ENCODE results near the gene RTP1. TPM values are rescaled to one million over a fixed set of nuclear protein-coding genes. Genes with fewer than 3 reads are reported as not detected.

The RTP1 gene
- total and polyA plus RNA-seq, 2 of the 4 experiments (the other 2 are of a cell fraction), result not detected

GRCh38 chr3:187209491-187209890, 12.2 kb downstream of the RTP1 start:
- ChIA-PET CTCF (interaction anchor here (1.2 to 1.9 kb wide), 3 partner anchors 11 to 470 kb away, joined by 3 to 7 read pairs (median 6); no protein-coding TSS in a partner anchor), POLR2A (ENCODE audit: unreplicated experiment) (interaction anchor here (0.6 kb wide), 2 partner anchors 55 to 96 kb away, joined by 3 to 7 read pairs; no protein-coding TSS in a partner anchor)
- Histone ChIP-seq H3K56ac (ENCODE audit: extremely low read depth, insufficient read depth, low read length) (no peak overlapping the region), H4K5ac (ENCODE audit: low read depth, low read length) (no peak overlapping the region), H3K4me3 (ENCODE audit: insufficient read depth, low read depth, low read length) (no peak overlapping the region), H2BK15ac (ENCODE audit: low read depth, low read length) (no peak overlapping the region), H2AK9ac (replicated peaks; ENCODE audit: low read depth, low read length, poor library complexity) (no peak overlapping the region), H3K27me3 (ENCODE audit: control insufficient read depth, insufficient read depth, low read length) (peaks cover 4% of the 10 kb centered on the region; the same call in 1 of the 2 replicates), H3K18ac (ENCODE audit: low read depth, low read length) (no peak overlapping the region), H3K4me1 (ENCODE audit: control insufficient read depth, insufficient read depth, low read length) (peaks cover 8% of the 10 kb centered on the region), H3K23ac (ENCODE audit: low read depth, low read length) (no peak overlapping the region), H2AK5ac (ENCODE audit: low read depth, low read length) (no peak overlapping the region), H4K8ac (ENCODE audit: low read depth in 2 of 2, low read length in 2 of 2) (no peak overlapping the region), H2AFZ (replicated peaks; ENCODE audit: low read length, poor library complexity) (no peak overlapping the region), H3K9ac (ENCODE audit: low read depth, low read length) (no peak overlapping the region), H3K27ac (ENCODE audit: insufficient read depth, low read length) (no peak overlapping the region), H2BK20ac (ENCODE audit: low read depth, low read length) (0 out of 2 replicates have a peak overlapping the region, but pooled peaks have one; percentile 34), H3K9me3 (ENCODE audit: control insufficient read depth, insufficient read depth, low read length) (peaks cover 2% of the 10 kb centered on the region; the same call in 1 of the 2 replicates), H3K9me1 (ENCODE audit: insufficient read depth, low read length) (no peaks in the 10 kb centered on the region), H2BK120ac (ENCODE audit: low read depth, low read length) (no peak overlapping the region), H2BK5ac (ENCODE audit: low read depth, low read length, poor library complexity, severe bottlenecking) (no peak overlapping the region), H3K14ac (replicated peaks; ENCODE audit: low read depth, low read length) (no peak overlapping the region), H3K4ac (ENCODE audit: low read depth, low read length) (no peak overlapping the region), H3K4me2 (ENCODE audit: low read depth, low read length) (no peak overlapping the region), H4K91ac (ENCODE audit: insufficient read depth, low read depth, low read length) (no peak overlapping the region), H4K20me1 (ENCODE audit: insufficient read depth, low read length) (no peaks in the 10 kb centered on the region), H3K36me3 (ENCODE audit: control insufficient read depth, insufficient read depth, low read length) (no peaks in the 10 kb centered on the region), H3K79me1 (ENCODE audit: low read depth in 1 of 2, low read length in 2 of 2) (no peaks in the 10 kb centered on the region)
- BruUV-seq (replicated peaks), result no TSS peak
- ATAC-seq (ENCODE audit: low read depth) (no peak), DNase-seq (no peak)
- TF ChIP-seq ELK1 (IDR thresholded peaks at IDR 0.05; ENCODE audit: borderline replicate concordance, low read depth, low read length), result no peak
- TF ChIP-seq USF2 (IDR thresholded peaks at IDR 0.05; ENCODE audit: low read depth, low read length), result no peak
- no peak for TF ChIP-seq MAFK (IDR thresholded peaks at IDR 0.05; ENCODE audit: low read depth, low read length)
- TF ChIP-seq RCOR1 (IDR thresholded peaks at IDR 0.05; ENCODE audit: insufficient replicate concordance, low read length), result no peak
- TF ChIP-seq CTCF (conservative IDR thresholded peaks at IDR 0.05; ENCODE audit: low read depth, low read length), result no peak
- TF ChIP-seq MXI1 (IDR thresholded peaks at IDR 0.05; ENCODE audit: borderline replicate concordance, low read depth, low read length), result no peak
- TF ChIP-seq SMC3 (IDR thresholded peaks at IDR 0.05; ENCODE audit: low read depth, low read length), result no peak
- TF ChIP-seq POLR2A (IDR thresholded peaks at IDR 0.05; ENCODE audit: low read depth, low read length), result no peak
- TF ChIP-seq MAZ (IDR thresholded peaks at IDR 0.05; ENCODE audit: borderline replicate concordance, low read depth, low read length), result no peak
- no peak for TF ChIP-seq BHLHE40 (IDR thresholded peaks at IDR 0.05; ENCODE audit: low read depth, low read length)
- no peak for TF ChIP-seq RFX5 (IDR thresholded peaks at IDR 0.05; ENCODE audit: low read depth, low read length)
- TF ChIP-seq CEBPB (IDR thresholded peaks at IDR 0.05; ENCODE audit: low read depth, low read length), result no peak
- TF ChIP-seq FOS (IDR thresholded peaks at IDR 0.05; ENCODE audit: low read depth, low read length), result no peak
- TF ChIP-seq NFE2L2 (IDR thresholded peaks at IDR 0.05; ENCODE audit: low read depth, low read length), result no peak
- TF ChIP-seq RAD21 (IDR thresholded peaks at IDR 0.05; ENCODE audit: low read length), result no peak
- no peak for TF ChIP-seq CHD1 (IDR thresholded peaks at IDR 0.05; ENCODE audit: low read depth, low read length)
- in situ Hi-C loops (cut with MboI; ENCODE audit: low sequenced_read_pairs) (no loop called here), intact Hi-C loops (cut with micrococcal nuclease) (loop anchor here (1.0 kb wide), 1 partner anchor 13 kb away; no protein-coding TSS in a partner anchor), dilution Hi-C loops (cut with HindIII; ENCODE audit: low sequenced_read_pairs, unreplicated experiment) (loop anchor here (25.0 kb wide), 1 partner anchor 478 kb away; no protein-coding TSS in a partner anchor)

Data from IMR-90 (cell line).